SK-N-SH treated with all-trans-retinoic acid at 6 μM for 48 hours (cell line): ENCODE results near the gene ABHD8.

Experiments
- BACH2 ChIP-seq: fragments of 250-450 bp; sonication (Bioruptor Pico); IDR thresholded peaks from 2 replicates; pipeline ENCODE4 v1.9.0; 2021; ENCODE audit warnings: mild to moderate bottlenecking, borderline replicate concordance
- CREB5 ChIP-seq: fragments of 250-450 bp; sonication (Bioruptor Pico); IDR thresholded peaks from 2 replicates; pipeline ENCODE4 v1.5.1; 2020; ENCODE audit warnings: low read depth, mild to moderate bottlenecking, moderate library complexity
- CSRNP3 ChIP-seq: fragments of 250-450 bp; sonication (Bioruptor Pico); IDR thresholded peaks from 2 replicates; pipeline ENCODE4 v1.5.1; 2021; ENCODE audit warnings: mild to moderate bottlenecking, moderate library complexity
- GLIS3 ChIP-seq: fragments of 250-450 bp; sonication (Bioruptor Pico); IDR thresholded peaks from 2 replicates; pipeline ENCODE4 v1.5.0; 2020; ENCODE audit warnings: mild to moderate bottlenecking, moderate library complexity
- POU6F1 ChIP-seq: fragments of 250-450 bp; sonication (Bioruptor Pico); IDR thresholded peaks from 2 replicates; pipeline ENCODE4 v1.8.0; 2021; ENCODE audit warnings: low read depth, mild to moderate bottlenecking, moderate library complexity, borderline replicate concordance
- RARB ChIP-seq: fragments of 250-450 bp; sonication (Bioruptor Pico); IDR thresholded peaks from 2 replicates; pipeline ENCODE4 v1.8.0; 2021; ENCODE audit warnings: mild to moderate bottlenecking, moderate library complexity
- TSHZ2 ChIP-seq: fragments of 250-450 bp; sonication (Bioruptor Pico); IDR thresholded peaks from 2 replicates; pipeline ENCODE4 v1.5.0; 2020; ENCODE audit warnings: mild to moderate bottlenecking, moderate library complexity
- ZC3H10 ChIP-seq: fragments of 250-450 bp; sonication (Bioruptor Pico); IDR thresholded peaks from 2 replicates; pipeline ENCODE4 v1.5.1; 2021; ENCODE audit warnings: mild to moderate bottlenecking, moderate library complexity
- ZFP3 ChIP-seq: fragments of 250-450 bp; sonication (Bioruptor Pico); IDR thresholded peaks from 2 replicates; pipeline ENCODE4 v1.5.0; 2020; ENCODE audit warnings: mild to moderate bottlenecking, moderate library complexity
- ZFP30 ChIP-seq: fragments of 450-650 bp; formaldehyde crosslinking; IDR thresholded peaks from 2 replicates; pipeline ENCODE4 v1.5.0; 2022; ENCODE audit warnings: mild to moderate bottlenecking, moderate library complexity
- ZNF8 ChIP-seq: fragments of 450-650 bp; formaldehyde crosslinking; IDR thresholded peaks from 2 replicates; pipeline ENCODE4 v1.5.0; 2020; ENCODE audit warnings: mild to moderate bottlenecking, moderate library complexity
- TF ChIP-seq, protein P1 (sequence below): fragments of 250-450 bp; sonication (Bioruptor Pico); IDR thresholded peaks from 2 replicates; pipeline ENCODE4 v1.8.0; 2020; ENCODE audit warnings: mild to moderate bottlenecking, moderate library complexity, borderline replicate concordance

DNA sequence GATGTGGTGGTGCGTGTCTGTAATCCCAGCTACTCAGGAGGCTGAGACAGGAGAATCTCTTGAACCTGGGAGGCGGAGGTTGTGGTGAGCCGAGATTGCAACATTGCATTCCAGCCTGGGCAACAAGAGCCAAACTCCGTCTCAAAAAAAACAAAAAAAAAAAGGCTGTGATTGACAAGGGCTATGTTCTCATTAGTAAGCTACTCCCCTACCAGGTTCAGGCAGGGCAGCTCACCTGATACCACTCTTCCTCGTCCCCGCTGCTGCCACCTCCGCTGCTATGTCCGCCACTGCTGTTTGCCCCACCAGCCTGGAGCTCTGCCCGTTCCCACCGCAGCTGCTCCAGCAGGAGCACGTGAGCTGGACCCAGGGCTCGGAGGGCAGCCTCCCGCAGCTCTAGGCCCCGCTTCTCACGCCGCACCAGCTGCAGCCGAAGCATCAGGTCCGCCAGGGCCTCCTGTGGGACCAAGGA lies 48.0 kb downstream of the ABHD8 start:
- TF ChIP-seq, protein P1, sequence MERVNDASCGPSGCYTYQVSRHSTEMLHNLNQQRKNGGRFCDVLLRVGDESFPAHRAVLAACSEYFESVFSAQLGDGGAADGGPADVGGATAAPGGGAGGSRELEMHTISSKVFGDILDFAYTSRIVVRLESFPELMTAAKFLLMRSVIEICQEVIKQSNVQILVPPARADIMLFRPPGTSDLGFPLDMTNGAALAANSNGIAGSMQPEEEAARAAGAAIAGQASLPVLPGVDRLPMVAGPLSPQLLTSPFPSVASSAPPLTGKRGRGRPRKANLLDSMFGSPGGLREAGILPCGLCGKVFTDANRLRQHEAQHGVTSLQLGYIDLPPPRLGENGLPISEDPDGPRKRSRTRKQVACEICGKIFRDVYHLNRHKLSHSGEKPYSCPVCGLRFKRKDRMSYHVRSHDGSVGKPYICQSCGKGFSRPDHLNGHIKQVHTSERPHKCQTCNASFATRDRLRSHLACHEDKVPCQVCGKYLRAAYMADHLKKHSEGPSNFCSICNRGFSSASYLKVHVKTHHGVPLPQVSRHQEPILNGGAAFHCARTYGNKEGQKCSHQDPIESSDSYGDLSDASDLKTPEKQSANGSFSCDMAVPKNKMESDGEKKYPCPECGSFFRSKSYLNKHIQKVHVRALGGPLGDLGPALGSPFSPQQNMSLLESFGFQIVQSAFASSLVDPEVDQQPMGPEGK = no peak
- TF ChIP-seq TSHZ2 (CRISPR knock-in tag) (no peak), POU6F1 (CRISPR knock-in tag) (no peak), GLIS3 (no peak), RARB (CRISPR knock-in tag) (no peak), ZNF8 (CRISPR knock-in tag) (no peak), ZC3H10 (CRISPR knock-in tag) (no peak), ZFP30 (CRISPR knock-in tag) (no peak), BACH2 (CRISPR knock-in tag) (no peak), CSRNP3 (no peak), CREB5 (CRISPR knock-in tag) (no peak), ZFP3 (CRISPR knock-in tag) (no peak)
